GM18502 (cell line): ENCODE data around the gene POMT2.

Source experiments
- ATAC-seq: cut with Tn5 transposase; IDR thresholded peaks from one replicate; pipeline ENCODE4 v1.9.1; 2021; ENCODE audit warnings: mild to moderate bottlenecking; ENCODE audit not compliant: unreplicated experiment, poor library complexity

POMT2 gene

DNA sequence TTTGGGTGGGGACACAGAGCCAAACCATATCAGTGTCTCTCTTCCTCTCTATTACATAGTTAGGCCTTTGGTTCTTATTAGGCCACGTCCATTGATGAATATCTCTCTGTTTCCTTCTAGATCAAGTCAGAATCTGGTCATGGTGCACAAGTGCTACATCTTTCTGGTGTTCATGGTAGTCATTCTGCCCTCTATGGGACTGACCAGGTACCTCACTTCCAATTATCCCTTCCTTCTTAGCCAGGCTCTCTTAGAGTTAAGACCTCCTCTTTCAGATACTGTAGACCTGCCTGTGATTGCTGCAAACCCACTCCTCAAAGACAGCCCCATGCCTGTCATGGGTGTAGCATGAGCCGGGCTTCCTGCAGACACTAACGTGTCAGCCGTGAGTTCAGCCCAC, 74.9 kb downstream of the POMT2 start:
- no peak for ATAC-seq

DNA sequence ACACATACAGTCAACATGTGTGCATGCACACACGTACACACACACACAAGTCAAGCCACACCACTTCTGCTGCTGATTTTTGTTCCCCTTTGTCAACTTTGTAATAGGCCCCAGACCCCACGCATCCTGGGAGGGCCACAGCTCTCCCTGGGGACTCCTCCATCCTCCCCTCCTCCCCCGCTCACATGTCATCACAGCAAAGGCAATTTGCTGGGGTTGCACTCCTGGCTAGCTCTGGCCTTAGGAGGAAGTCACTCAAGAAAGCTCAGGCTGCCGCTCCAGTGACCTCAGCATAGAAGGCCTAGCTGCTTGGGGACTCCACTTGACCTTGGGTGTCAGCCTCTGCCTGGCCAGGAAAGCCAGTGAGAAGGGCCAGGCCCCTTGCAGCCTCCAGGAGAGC, 76.8 kb downstream of the POMT2 start:
- ATAC-seq: no peak

DNA sequence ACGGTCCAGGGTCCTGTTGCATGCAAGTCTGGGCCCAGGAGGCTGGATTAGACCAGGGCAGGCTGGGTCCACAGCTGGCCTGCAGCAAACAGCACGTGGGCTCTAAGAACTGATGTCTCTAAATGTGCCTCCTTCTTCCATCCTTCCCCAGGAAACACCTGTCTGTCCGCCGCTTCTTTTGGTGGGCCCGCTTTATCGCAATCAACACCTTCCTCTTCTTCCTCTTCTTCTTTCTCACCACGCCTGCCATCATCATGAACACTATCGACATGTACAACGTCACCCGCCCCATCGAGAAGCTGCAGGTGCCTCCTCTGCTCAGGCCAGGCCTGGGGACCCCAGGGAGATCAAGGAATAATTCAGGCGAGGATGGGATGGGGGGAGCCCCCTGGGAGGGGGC, 77.9 kb downstream of the POMT2 start:
- no peak for ATAC-seq

GRCh38 chr14:77241955-77242354, 78.7 kb downstream of the POMT2 start:
- ATAC-seq: no peak

- no peak for ATAC-seq
These were observed 80.3 kb downstream of the POMT2 start for GRCh38 chr14:77240336-77240915.

DNA sequence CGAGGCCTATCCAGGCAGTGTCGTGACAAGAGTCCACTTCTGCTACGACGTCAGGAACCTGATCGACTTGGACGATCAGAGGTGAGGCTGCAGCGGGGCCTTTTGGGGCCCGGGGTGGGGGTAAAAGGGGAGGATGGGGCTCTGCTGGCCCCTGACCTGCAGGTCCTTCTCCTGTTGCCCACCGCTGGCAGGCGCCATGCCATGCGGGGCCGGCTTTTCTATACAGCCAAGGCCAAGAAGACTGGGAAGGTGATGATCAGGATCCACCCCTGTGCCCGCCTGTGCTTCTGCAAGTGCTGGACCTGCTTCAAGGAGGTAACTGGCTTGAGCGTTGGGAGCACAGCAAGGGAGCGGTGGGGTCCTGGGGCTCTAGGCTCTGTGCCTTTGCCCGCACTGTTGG, 81.3 kb downstream of the POMT2 start:
- no peak for ATAC-seq

DNA sequence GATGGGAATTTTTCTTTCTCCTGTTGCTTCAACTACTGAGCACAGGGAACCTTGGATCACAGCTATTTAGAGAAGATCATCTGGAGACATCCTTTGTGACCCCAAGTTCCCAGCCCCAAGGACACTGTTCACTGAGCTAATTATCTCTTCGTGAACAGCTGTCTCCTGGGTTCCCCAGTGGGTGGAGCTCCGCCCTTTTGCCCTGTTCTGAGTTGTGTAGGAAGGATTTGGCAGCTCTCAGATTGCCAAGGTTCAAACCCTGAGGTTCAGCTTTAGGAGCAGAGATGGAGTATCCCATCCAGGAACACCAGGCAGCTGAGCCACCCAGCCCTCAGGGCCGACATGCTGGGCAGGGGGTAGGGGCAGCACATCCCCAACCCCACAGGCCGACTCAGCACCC, 81.7 kb downstream of the POMT2 start:
- ATAC-seq: no peak

- no peak for ATAC-seq
These were observed 82.3 kb downstream of the POMT2 start for GRCh38 chr14:77238356-77238755.

DNA sequence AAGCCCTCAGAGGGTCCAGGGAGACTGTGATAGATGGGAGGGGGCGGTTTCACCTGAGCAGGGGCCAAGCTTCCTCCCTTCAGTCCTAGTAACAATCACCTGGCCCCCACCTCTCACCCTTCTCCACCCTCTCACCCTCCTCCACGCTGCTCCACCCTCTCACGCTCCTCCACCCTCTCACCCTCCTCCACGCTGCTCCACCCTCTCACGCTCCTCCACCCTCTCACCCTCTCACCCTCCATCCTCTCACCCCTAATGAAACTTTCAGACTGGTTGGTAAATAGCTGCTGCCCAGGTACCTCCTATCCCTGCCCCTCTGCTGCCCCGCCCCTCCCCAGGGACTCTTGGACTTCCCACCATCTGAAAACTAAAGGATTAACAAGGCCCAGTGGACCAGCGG, 83.9 kb downstream of the POMT2 start:
- no peak for ATAC-seq

DNA sequence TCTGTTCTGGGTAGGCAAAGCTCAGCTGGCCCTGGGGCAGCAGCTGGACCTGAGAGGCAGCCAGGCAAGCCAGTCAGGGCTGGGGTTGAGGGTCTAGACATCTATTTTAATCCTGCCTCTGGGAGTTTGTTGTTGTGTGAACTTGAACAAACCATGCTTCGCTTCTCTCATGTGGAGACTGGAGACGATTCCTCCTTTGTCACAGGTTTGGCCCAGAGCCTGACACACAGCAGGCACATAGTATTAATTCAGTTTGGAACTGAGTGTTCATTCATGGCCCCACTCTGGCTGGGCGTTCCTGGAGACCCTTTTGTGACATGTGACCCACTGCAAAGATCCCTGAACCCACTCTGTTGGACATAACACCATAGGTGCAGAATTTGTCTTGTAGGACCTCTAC, 89.0 kb downstream of the POMT2 start:
- no peak for ATAC-seq

DNA sequence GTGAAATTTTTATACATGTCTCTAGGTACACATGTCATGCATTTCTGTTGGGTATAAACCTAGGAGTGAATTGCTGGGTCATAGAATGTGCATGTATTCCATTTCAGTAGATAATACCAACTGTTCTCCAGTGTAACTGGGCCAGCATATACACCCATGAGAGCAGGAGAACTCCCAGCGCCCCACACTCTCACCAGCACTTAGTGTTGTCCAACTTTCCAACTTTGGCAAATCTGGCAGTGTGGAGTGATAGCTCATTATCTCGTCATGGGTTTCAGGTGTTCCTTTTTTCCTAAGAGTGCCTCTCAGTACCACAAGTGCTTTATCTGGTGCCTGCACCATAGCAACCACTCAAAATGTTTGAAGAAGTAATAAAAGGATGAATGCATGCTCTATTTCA, 89.8 kb downstream of the POMT2 start:
- ATAC-seq: no peak

GRCh38 chr14:77228056-77228455, 92.6 kb downstream of the POMT2 start:
- ATAC-seq: no peak

GRCh38 chr14:77225892-77226557, 94.7 kb downstream of the POMT2 start:
- no peak for ATAC-seq

GRCh38 chr14:77225254-77225653, 95.4 kb downstream of the POMT2 start:
- ATAC-seq: no peak
